HepG2 (cell line): Measurements from ENCODE around the gene GRIK2. TPM values are rescaled to one million over a fixed set of nuclear protein-coding genes. Genes with fewer than 3 reads are reported as not detected.

ENCODE experiments used
- ATAC-seq: fragments of 200-7000 bp; cut with Tn5 transposase; 3 replicates; pipeline ENCODE4 v1.9.1; 2020; ENCODE audit warnings: mild to moderate bottlenecking, moderate library complexity
- BruUV-seq: library from RNA; stranded (reverse); fragments of 400-500 nt; replicated peaks from 2 replicates; lab custom pipeline; 2021; lab: Mats Ljungman, UMichigan
- CTCF ChIA-PET: fragments of 300-600 bp; formaldehyde crosslinking; extraction: SDS; loops from one replicate; lab custom pipeline; 2021; ENCODE audit warnings: low total read pairs, inconsistent platforms, low intra/inter-chr PET ratio; lab: Yijun Ruan, JAX
- POLR2A ChIA-PET: fragments of 350-600 bp; sonication (Branson Sonifier 250); formaldehyde crosslinking; loops from one replicate; lab custom pipeline; 2020; ENCODE audit warnings: antibody characterized with exemption, inconsistent platforms; lab: Yijun Ruan, JAX
- DNase-seq: peaks from one replicate; pipeline ENCODE4 v3.0.0-alpha.2; 2015; ENCODE audit warnings: low spot score
- FAIRE-seq: peaks from 3 replicates; lab custom pipeline; 2011; peaks lifted over from hg19 to GRCh38; lab: Jason Lieb, UNC
- H2AFZ ChIP-seq: one replicate; pipeline ENCODE4 v1.6.1; 2011; ENCODE audit warnings: low read length, inconsistent platforms
- H3K27ac ChIP-seq: fragments of 300-600 bp; 3 replicates; pipeline ENCODE4 v1.8.0; 2011; ENCODE audit warnings: mixed run types, mild to moderate bottlenecking, mixed read lengths, low read length, inconsistent platforms; ENCODE audit not compliant: insufficient read depth; ENCODE audit errors: extremely low read length
- H3K27me3 ChIP-seq, 2 experiments: fragments of 200-600 bp in 1 of 2; 2 replicates in 1 of 2; 3 replicates in 1 of 2; pipeline versions ENCODE4 v1.6.0 to v1.8.0; 2011; ENCODE audit warnings: low read length in 2 of 2, mild to moderate bottlenecking in 2 of 2, moderate library complexity in 2 of 2, inconsistent platforms in 1 of 2; ENCODE audit not compliant: insufficient read depth in 2 of 2, control insufficient read depth in 1 of 2
- H3K36me3 ChIP-seq, 2 experiments: fragments of 200-600 bp in 1 of 2; replicated peaks in 1 of 2; 2 replicates in 1 of 2; 3 replicates in 1 of 2; pipeline versions ENCODE4 v1.5.1 to v1.8.0; 2011; ENCODE audit warnings: low read length in 2 of 2, inconsistent platforms in 1 of 2; ENCODE audit not compliant: insufficient read depth in 2 of 2, control insufficient read depth in 1 of 2
- H3K4me1 ChIP-seq: 2 replicates; pipeline ENCODE4 v1.5.1; 2012; ENCODE audit warnings: low read length, inconsistent platforms; ENCODE audit not compliant: insufficient read depth
- H3K4me2 ChIP-seq: 2 replicates; pipeline ENCODE4 v1.6.0; 2011; ENCODE audit warnings: low read depth, low read length, inconsistent platforms
- H3K4me3 ChIP-seq, 3 experiments: fragments of 200-600 bp in 1 of 3; sonication (generic), shearing (Covaris generic) in 1 of 3; replicated peaks in 1 of 3; 2 replicates each; pipeline ENCODE4 v1.5.1; 2011 to 2016; ENCODE audit warnings: low read length in 3 of 3, inconsistent platforms in 2 of 3, low read depth in 2 of 3, mild to moderate bottlenecking in 2 of 3, control low read depth in 1 of 3, mixed read lengths in 1 of 3; ENCODE audit not compliant: insufficient read depth in 1 of 3
- H3K79me2 ChIP-seq: one replicate; pipeline ENCODE4 v1.6.1; 2011; ENCODE audit warnings: low read length, inconsistent platforms; ENCODE audit not compliant: insufficient read depth
- H3K9ac ChIP-seq: 2 replicates; pipeline ENCODE4 v1.6.0; 2011; ENCODE audit warnings: mild to moderate bottlenecking, low read depth, low read length, inconsistent platforms; ENCODE audit not compliant: insufficient read depth
- H3K9me3 ChIP-seq: 2 replicates; pipeline ENCODE4 v1.5.1; 2012; ENCODE audit warnings: mild to moderate bottlenecking, low read length
- H4K20me1 ChIP-seq: 2 replicates; pipeline ENCODE4 v1.6.0; 2011; ENCODE audit warnings: inconsistent platforms, mild to moderate bottlenecking, low read length, moderate library complexity; ENCODE audit not compliant: insufficient read depth
- ATF1 ChIP-seq: IDR thresholded peaks from 2 replicates; pipeline ENCODE4 v1.6.1; 2016; ENCODE audit warnings: mild to moderate bottlenecking, control low read depth
- CC2D1A ChIP-seq: sonication (generic); formaldehyde crosslinking; IDR thresholded peaks from 2 replicates; pipeline ENCODE4 v1.8.1; 2023; ENCODE audit warnings: mild to moderate bottlenecking, missing genetic modification reagents
- FOXJ3 ChIP-seq: sonication (generic); formaldehyde crosslinking; IDR thresholded peaks from 2 replicates; pipeline ENCODE4 v1.4.0; 2020; ENCODE audit warnings: missing genetic modification reagents, mild to moderate bottlenecking, borderline replicate concordance
- GPN1 ChIP-seq: sonication (generic); formaldehyde crosslinking; IDR thresholded peaks from 2 replicates; pipeline ENCODE4 v1.5.1; 2020; ENCODE audit warnings: missing genetic modification reagents, borderline replicate concordance
- HMGA1 ChIP-seq: sonication (generic); formaldehyde crosslinking; conservative IDR thresholded peaks from 2 replicates; pipeline ENCODE4 v1.4.0; 2020; ENCODE audit warnings: missing genetic modification reagents
- KDM5A ChIP-seq: fragments of 200-600 bp; sonication (generic); IDR thresholded peaks from 2 replicates; pipeline ENCODE4 v1.7.0; 2018; ENCODE audit warnings: antibody characterized with exemption, mild to moderate bottlenecking, low read length, borderline replicate concordance
- KLF11 ChIP-seq: IDR thresholded peaks from 2 replicates; pipeline ENCODE4 v1.6.1; 2016; ENCODE audit warnings: missing compliant biosample characterization
- MXI1 ChIP-seq: IDR thresholded peaks from 3 replicates; pipeline ENCODE4 v1.6.1; 2012; ENCODE audit warnings: low read depth, low read length, inconsistent platforms, borderline replicate concordance
- MYC ChIP-seq: sonication (generic); formaldehyde crosslinking; IDR thresholded peaks from 2 replicates; pipeline ENCODE4 v1.9.0; 2021; ENCODE audit warnings: missing genetic modification reagents, borderline replicate concordance
- NCOA1 ChIP-seq: sonication (generic); formaldehyde crosslinking; IDR thresholded peaks from 2 replicates; pipeline ENCODE4 v1.9.0; 2021; ENCODE audit warnings: missing genetic modification reagents
- NFE2L1 ChIP-seq: sonication (generic); formaldehyde crosslinking; IDR thresholded peaks from 2 replicates; pipeline ENCODE4 v1.4.0; 2020; ENCODE audit warnings: missing genetic modification reagents, mild to moderate bottlenecking, borderline replicate concordance
- SOX13 ChIP-seq, 3 experiments: fragments of 450-650 bp in 1 of 3; sonication (generic) in 1 of 3; formaldehyde crosslinking in 1 of 3; IDR thresholded peaks in 2 of 3; conservative IDR thresholded peaks in 1 of 3; 2 replicates each; pipeline versions ENCODE4 v1.5.0 to v1.6.1; 2016 to 2020; ENCODE audit warnings: antibody characterized with exemption in 1 of 3, mild to moderate bottlenecking in 1 of 3, missing compliant biosample characterization in 1 of 3, missing genetic modification reagents in 1 of 3, moderate library complexity in 1 of 3
- ZFP1 ChIP-seq: IDR thresholded peaks from 2 replicates; pipeline ENCODE4 v1.6.1; 2016
- ZFP62 ChIP-seq: sonication (generic); formaldehyde crosslinking; IDR thresholded peaks from 2 replicates; pipeline ENCODE4 v1.4.0; 2020; ENCODE audit warnings: missing genetic modification reagents
- ZNF569 ChIP-seq: sonication (generic); formaldehyde crosslinking; IDR thresholded peaks from 2 replicates; pipeline ENCODE4 v1.5.0; 2020; ENCODE audit warnings: mild to moderate bottlenecking, missing genetic modification reagents, moderate library complexity, borderline replicate concordance
- WGBS: methylation state at CpG from one replicate; pipeline ENCODE4 v1.1.6; 2017; ENCODE audit warnings: low lambda C conversion rate; 5-methylcytosine and 5-hydroxymethylcytosine counted together
- in situ Hi-C: cut with HindIII; loops from 2 replicates; pipeline ENCODE4 v1.10.0; 2017; ENCODE audit warnings: low pct_unique_long_range_greater_than_20kb; ENCODE audit not compliant: extremely low pct_ligation_motif_present
- intact Hi-C: fragments of 100-400 bp; cut with micrococcal nuclease; formaldehyde crosslinking; loops from one replicate; pipeline ENCODE4 v1.10.0; 2022; ENCODE audit not compliant: unreplicated experiment
- polyA plus RNA-seq, 8 experiments: library from polyadenylated mRNA; depleted of rRNA in 3 of 8; stranded (reverse) in 7 of 8; unstranded in 1 of 8; fragments of >200 nt; fragmentation: Illumina TruSeq in 4 of 8; extraction: Trizol in 4 of 8; gene quantifications; 2 replicates each; pipeline versions ENCODE4 v1.2.1 to v1.2.3, GENCODE V29; 2011 to 2016; ENCODE audit warnings: low read depth in 4 of 8, missing spikeins in 1 of 8, mixed read lengths in 1 of 8; ENCODE audit not compliant: insufficient read depth in 1 of 8
- total RNA-seq, 5 experiments: library from RNA; depleted of rRNA; stranded (reverse); fragments of >200 nt; fragmentation: Illumina TruSeq; extraction: Trizol; gene quantifications; 2 replicates each; pipeline ENCODE4 v1.2.3, GENCODE V29; 2016; ENCODE audit warnings: low read depth in 1 of 5
- TF ChIP-seq, protein P1 (sequence below), 2 experiments: sonication (generic) in 1 of 2; formaldehyde crosslinking in 1 of 2; IDR thresholded peaks; 2 replicates each; pipeline versions ENCODE4 v1.4.0 to v1.6.1; 2016 to 2020; ENCODE audit warnings: borderline replicate concordance in 1 of 2, low read depth in 1 of 2, mild to moderate bottlenecking in 1 of 2, missing genetic modification reagents in 1 of 2
- TF ChIP-seq, protein P2 (sequence below): sonication (generic); formaldehyde crosslinking; IDR thresholded peaks from 2 replicates; pipeline ENCODE4; 2020; ENCODE audit warnings: missing genetic modification reagents, mild to moderate bottlenecking, borderline replicate concordance

GRIK2 gene
- total and polyA plus RNA-seq, 2 of the 13 experiments (the other 11 are each of a cell fraction or from before 2014, with no cell fraction given): not detected

- no peaks in the 10 kb centered on the region for H4K20me1 ChIP-seq
- no peaks in the 10 kb centered on the region for H3K36me3 ChIP-seq
- ATAC-seq (no peak), DNase-seq (no peak), FAIRE-seq (no peak)
- intact Hi-C loops (no loop called here), in situ Hi-C loops (no loop called here)
- H3K4me2 ChIP-seq: no peak overlapping the region
- no peak overlapping the region for H3K27ac ChIP-seq
- no peak overlapping the region for H3K9ac ChIP-seq
- H3K4me3 ChIP-seq: no peak overlapping the region
- H3K79me2 ChIP-seq: no peaks in the 10 kb centered on the region
- H3K27me3 ChIP-seq: no peaks in the 10 kb centered on the region
- ChIA-PET CTCF (no interaction called here), POLR2A (no interaction called here)
- no TSS peak for BruUV-seq
- 0% methylated on average over 3 of the region's 3 CpGs for WGBS
- no peaks in the 10 kb centered on the region for H3K4me1 ChIP-seq
- no peak overlapping the region for H2AFZ ChIP-seq
- H3K9me3 ChIP-seq: no peaks in the 10 kb centered on the region
- TF ChIP-seq GPN1 (CRISPR knock-in tag): no peak
- no peak for TF ChIP-seq ZNF569 (CRISPR knock-in tag)
- no peak for TF ChIP-seq MYC (CRISPR knock-in tag)
- TF ChIP-seq CC2D1A (CRISPR knock-in tag): no peak
- no peak for TF ChIP-seq KDM5A
- no peak for TF ChIP-seq FOXJ3 (CRISPR knock-in tag)
- TF ChIP-seq MXI1: no peak
- TF ChIP-seq ATF1 (CRISPR knock-in tag): no peak
- no peak for TF ChIP-seq ZFP62
- no peak for TF ChIP-seq KLF11 (CRISPR knock-in tag)
- TF ChIP-seq ZFP1: no peak
- no peak for TF ChIP-seq SOX13 (IDR thresholded peaks at IDR 0.05)
- no peak for TF ChIP-seq SOX13 (CRISPR knock-in tag; conservative IDR thresholded peaks at IDR 0.05 in 1 of 2, IDR thresholded peaks at IDR 0.05 in 1 of 2)
- TF ChIP-seq, protein P1, sequence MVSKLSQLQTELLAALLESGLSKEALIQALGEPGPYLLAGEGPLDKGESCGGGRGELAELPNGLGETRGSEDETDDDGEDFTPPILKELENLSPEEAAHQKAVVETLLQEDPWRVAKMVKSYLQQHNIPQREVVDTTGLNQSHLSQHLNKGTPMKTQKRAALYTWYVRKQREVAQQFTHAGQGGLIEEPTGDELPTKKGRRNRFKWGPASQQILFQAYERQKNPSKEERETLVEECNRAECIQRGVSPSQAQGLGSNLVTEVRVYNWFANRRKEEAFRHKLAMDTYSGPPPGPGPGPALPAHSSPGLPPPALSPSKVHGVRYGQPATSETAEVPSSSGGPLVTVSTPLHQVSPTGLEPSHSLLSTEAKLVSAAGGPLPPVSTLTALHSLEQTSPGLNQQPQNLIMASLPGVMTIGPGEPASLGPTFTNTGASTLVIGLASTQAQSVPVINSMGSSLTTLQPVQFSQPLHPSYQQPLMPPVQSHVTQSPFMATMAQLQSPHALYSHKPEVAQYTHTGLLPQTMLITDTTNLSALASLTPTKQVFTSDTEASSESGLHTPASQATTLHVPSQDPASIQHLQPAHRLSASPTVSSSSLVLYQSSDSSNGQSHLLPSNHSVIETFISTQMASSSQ (IDR thresholded peaks at IDR 0.05; ENCODE audit: low read depth): no peak
- TF ChIP-seq, protein P1 (CRISPR knock-in tag; IDR thresholded peaks at IDR 0.05; ENCODE audit: borderline replicate concordance): no peak
- TF ChIP-seq, protein P2, sequence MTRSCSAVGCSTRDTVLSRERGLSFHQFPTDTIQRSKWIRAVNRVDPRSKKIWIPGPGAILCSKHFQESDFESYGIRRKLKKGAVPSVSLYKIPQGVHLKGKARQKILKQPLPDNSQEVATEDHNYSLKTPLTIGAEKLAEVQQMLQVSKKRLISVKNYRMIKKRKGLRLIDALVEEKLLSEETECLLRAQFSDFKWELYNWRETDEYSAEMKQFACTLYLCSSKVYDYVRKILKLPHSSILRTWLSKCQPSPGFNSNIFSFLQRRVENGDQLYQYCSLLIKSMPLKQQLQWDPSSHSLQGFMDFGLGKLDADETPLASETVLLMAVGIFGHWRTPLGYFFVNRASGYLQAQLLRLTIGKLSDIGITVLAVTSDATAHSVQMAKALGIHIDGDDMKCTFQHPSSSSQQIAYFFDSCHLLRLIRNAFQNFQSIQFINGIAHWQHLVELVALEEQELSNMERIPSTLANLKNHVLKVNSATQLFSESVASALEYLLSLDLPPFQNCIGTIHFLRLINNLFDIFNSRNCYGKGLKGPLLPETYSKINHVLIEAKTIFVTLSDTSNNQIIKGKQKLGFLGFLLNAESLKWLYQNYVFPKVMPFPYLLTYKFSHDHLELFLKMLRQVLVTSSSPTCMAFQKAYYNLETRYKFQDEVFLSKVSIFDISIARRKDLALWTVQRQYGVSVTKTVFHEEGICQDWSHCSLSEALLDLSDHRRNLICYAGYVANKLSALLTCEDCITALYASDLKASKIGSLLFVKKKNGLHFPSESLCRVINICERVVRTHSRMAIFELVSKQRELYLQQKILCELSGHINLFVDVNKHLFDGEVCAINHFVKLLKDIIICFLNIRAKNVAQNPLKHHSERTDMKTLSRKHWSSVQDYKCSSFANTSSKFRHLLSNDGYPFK (CRISPR knock-in tag): no peak
- no peak for TF ChIP-seq NFE2L1 (CRISPR knock-in tag)
- no peak for TF ChIP-seq NCOA1 (CRISPR knock-in tag)
- TF ChIP-seq HMGA1 (CRISPR knock-in tag): no peak
Observed at GRCh38 chr6:101650402-101651100, 257.0 kb downstream of the GRIK2 start.
